Sigmoid colon (tissue), 7 donors: ENCODE results near the gene PAX5. TPM values are rescaled to one million over a fixed set of nuclear protein-coding genes. Genes with fewer than 3 reads are reported as not detected.
A peak's percentile ranks its signal among the peaks of the same experiment; 100 is the strongest.

ENCODE experiments used
- DNase-seq: peaks from one replicate; pipeline ENCODE4 v3.0.0-alpha.2; 2019
- H3K27ac ChIP-seq, 4 donors: fragments of 200-600 bp; sonication (generic); one replicate each; pipeline ENCODE4 v1.5.1; 2016 to 2019; ENCODE audit warnings: mild to moderate bottlenecking in 1 of 4
- H3K27me3 ChIP-seq, 3 donors: fragments of 200-600 bp; sonication (generic); one replicate each; pipeline ENCODE4 v1.5.1; 2019; ENCODE audit warnings: mild to moderate bottlenecking in 1 of 3
- H3K36me3 ChIP-seq, 4 donors: fragments of 200-600 bp; sonication (generic); one replicate each; pipeline ENCODE4 v1.5.1; 2016 to 2019
- H3K4me1 ChIP-seq, 4 donors: fragments of 200-600 bp; sonication (generic); one replicate each; pipeline ENCODE4 v1.5.1; 2017 to 2019
- H3K4me3 ChIP-seq, 4 donors: fragments of 200-600 bp; sonication (generic); one replicate each; pipeline ENCODE4 v1.5.1; 2017 to 2019; ENCODE audit warnings: mild to moderate bottlenecking in 2 of 4, moderate library complexity in 1 of 4
- H3K9me3 ChIP-seq, 4 donors: fragments of 200-600 bp in 3 of 4; sonication (generic) in 3 of 4; one replicate each; pipeline versions ENCODE4 v1.5.1 to v1.6.1; 2013 to 2019
- CTCF ChIP-seq, 4 experiments: fragments of 450-650 bp in 3 of 4; fragments of 200-600 bp in 1 of 4; IDR thresholded peaks; one replicate each; pipeline ENCODE4 v1.5.1; 2016 to 2019; ENCODE audit warnings: antibody characterized with exemption in 4 of 4, mild to moderate bottlenecking in 3 of 4, moderate library complexity in 2 of 4
- EP300 ChIP-seq, 4 donors: sonication (generic); formaldehyde crosslinking; IDR thresholded peaks; one replicate each; pipeline ENCODE4 v1.6.1; 2017; ENCODE audit warnings: antibody characterized with exemption in 4 of 4
- POLR2A ChIP-seq, 2 donors: fragments of 450-650 bp; IDR thresholded peaks; one replicate each; pipeline ENCODE4 v1.6.1; 2016; ENCODE audit warnings: antibody characterized with exemption in 2 of 2, mild to moderate bottlenecking in 2 of 2, moderate library complexity in 2 of 2
- POLR2AphosphoS5 ChIP-seq, 4 donors: sonication (generic); formaldehyde crosslinking; IDR thresholded peaks; one replicate each; pipeline ENCODE4 v1.6.1; 2017; ENCODE audit warnings: antibody characterized with exemption in 4 of 4
- WGBS, 2 donors: extraction: QIAGEN DNeasy Blood & Tissue Kit; methylation state at CpG; one replicate each; pipeline ENCODE4 v1.1.7; 2013; 5-methylcytosine and 5-hydroxymethylcytosine counted together
- intact Hi-C: fragments of 100-400 bp; cut with DNase I; formaldehyde crosslinking; loops from one replicate; pipeline ENCODE4 v1.15.1; 2023
- polyA plus RNA-seq, 3 donors: library from polyadenylated mRNA; stranded (reverse); fragments of 200-250 nt; gene quantifications; one replicate each; pipeline ENCODE4 v1.2.3, GENCODE V29; 2013
- total RNA-seq, 4 donors: library from RNA; depleted of rRNA; stranded (reverse); fragments of >200 nt; gene quantifications; one replicate each; pipeline ENCODE4 v1.1.0, GENCODE V29; 2016
- donor health status: healthy with polysubstance abuse.
- donor health status: Bipolar disorder and iron deficiency.
- donor health status: healthy.

Gene PAX5
- total and polyA plus RNA-seq, 7 donors = under 0.01 to 20.1 (median 0.23) TPM; not detected in 4

- DNase-seq = peak; percentile 53
Measured at GRCh38 chr9:36878986-36879982, 154.8 kb downstream of the PAX5 start.

GRCh38 chr9:36877239-36877638, 156.8 kb downstream of the PAX5 start:
- intact Hi-C loops = loop anchor here (10.0 kb wide), 1 partner anchor 72 kb away; no protein-coding TSS in a partner anchor
- H3K27ac ChIP-seq = no peak overlapping the region
- DNase-seq = no peak
- no peaks in the 10 kb centered on the region for H3K4me1 ChIP-seq
- no peak overlapping the region for H3K4me3 ChIP-seq
- H3K36me3 ChIP-seq = no peaks in the 10 kb centered on the region
- TF ChIP-seq POLR2A (IDR thresholded peaks at IDR 0.05) = no peak
- no peak for TF ChIP-seq CTCF (IDR thresholded peaks at IDR 0.05)
- TF ChIP-seq POLR2AphosphoS5 (IDR thresholded peaks at IDR 0.05) = no peak
- no peak for TF ChIP-seq EP300 (IDR thresholded peaks at IDR 0.05)
- H3K27me3 ChIP-seq = no peaks in the 10 kb centered on the region
- WGBS, 2 donors = 77 to 89% methylated on average over 6 of the region's 6 CpGs
- no peaks in the 10 kb centered on the region for H3K9me3 ChIP-seq

More at GRCh38 chr9:36878986-36879982, 154.8 kb downstream of the PAX5 start:
- Histone ChIP-seq H3K27ac (no peak overlapping the region), H3K36me3 (no peaks in the 10 kb centered on the region), H3K4me1 (no peaks in the 10 kb centered on the region), H3K9me3 (no peaks in the 10 kb centered on the region), H3K27me3 (no peaks in the 10 kb centered on the region), H3K4me3 (no peak overlapping the region)
- intact Hi-C loops = loop anchor here (10.0 kb wide), 1 partner anchor 74 kb away; no protein-coding TSS in a partner anchor
- no peak for TF ChIP-seq CTCF (IDR thresholded peaks at IDR 0.05)
- no peak for TF ChIP-seq EP300 (IDR thresholded peaks at IDR 0.05)
- no peak for TF ChIP-seq POLR2A (IDR thresholded peaks at IDR 0.05)
- TF ChIP-seq POLR2AphosphoS5 (IDR thresholded peaks at IDR 0.05) = no peak
- WGBS, 2 donors = 74 to 75% methylated on average over 18 of the region's 18 CpGs

- no peaks in the 10 kb centered on the region for H3K4me1 ChIP-seq
- peak; percentile 30 for DNase-seq
- H3K4me3 ChIP-seq = no peak overlapping the region
- TF ChIP-seq EP300 (IDR thresholded peaks at IDR 0.05) (no peak), POLR2A (IDR thresholded peaks at IDR 0.05) (no peak), POLR2AphosphoS5 (IDR thresholded peaks at IDR 0.05) (no peak), CTCF (IDR thresholded peaks at IDR 0.05) (no peak)
- no peaks in the 10 kb centered on the region for H3K9me3 ChIP-seq
- WGBS, 2 donors = 75 to 88% methylated on average over 4 of the region's 4 CpGs
- H3K36me3 ChIP-seq = no peaks in the 10 kb centered on the region
- intact Hi-C loops = loop anchor here (10.0 kb wide), 1 partner anchor 71 kb away; no protein-coding TSS in a partner anchor
- no peak overlapping the region for H3K27ac ChIP-seq
- no peaks in the 10 kb centered on the region for H3K27me3 ChIP-seq
Measured at GRCh38 chr9:36876056-36876455, 158.0 kb downstream of the PAX5 start.

- Histone ChIP-seq H3K9me3 (no peaks in the 10 kb centered on the region), H3K4me1 (no peaks in the 10 kb centered on the region), H3K27me3 (no peaks in the 10 kb centered on the region), H3K36me3 (no peaks in the 10 kb centered on the region), H3K27ac (no peak overlapping the region), H3K4me3 (no peak overlapping the region)
- intact Hi-C loops = loop anchor here (10.0 kb wide), 1 partner anchor 70 kb away; no protein-coding TSS in a partner anchor
- TF ChIP-seq EP300 (IDR thresholded peaks at IDR 0.05) = no peak
- TF ChIP-seq POLR2AphosphoS5 (IDR thresholded peaks at IDR 0.05) = no peak
- no peak for TF ChIP-seq POLR2A (IDR thresholded peaks at IDR 0.05)
- no peak for TF ChIP-seq CTCF (IDR thresholded peaks at IDR 0.05)
- 88 to 89% methylated on average over 6 of the region's 6 CpGs for WGBS, 2 donors
- DNase-seq = peak; percentile 8
Measured at GRCh38 chr9:36874921-36875320, 159.1 kb downstream of the PAX5 start.
